HL-60/S4 treated with retinoic acid at 250 ng/mL for 4 days and 3 days (cell line): Measurements from ENCODE around the gene HPCAL1.

ENCODE experiments used
- in situ Hi-C: fragments of 300-500 bp; cut with MboI; formaldehyde crosslinking; loops from 2 replicates; pipeline ENCODE4 v1.7.0; 2022; ENCODE audit warnings: low sequenced_read_pairs

Gene HPCAL1

GRCh38 chr2:10366601-10367270 is 64.0 kb downstream of the HPCAL1 start:
- in situ Hi-C loops, result no loop called here

GRCh38 chr2:10367472-10368439 is 65.1 kb downstream of the HPCAL1 start:
- in situ Hi-C loops, result no loop called here

GRCh38 chr2:10368491-10369231 is 66.0 kb downstream of the HPCAL1 start:
- in situ Hi-C loops, result no loop called here

GRCh38 chr2:10369269-10370255 is 66.9 kb downstream of the HPCAL1 start:
- in situ Hi-C loops, result no loop called here

GRCh38 chr2:10370390-10370789 is 67.7 kb downstream of the HPCAL1 start:
- in situ Hi-C loops, result no loop called here

- in situ Hi-C loops, result no loop called here
Measured at GRCh38 chr2:10370895-10371294, 68.2 kb downstream of the HPCAL1 start.

DNA sequence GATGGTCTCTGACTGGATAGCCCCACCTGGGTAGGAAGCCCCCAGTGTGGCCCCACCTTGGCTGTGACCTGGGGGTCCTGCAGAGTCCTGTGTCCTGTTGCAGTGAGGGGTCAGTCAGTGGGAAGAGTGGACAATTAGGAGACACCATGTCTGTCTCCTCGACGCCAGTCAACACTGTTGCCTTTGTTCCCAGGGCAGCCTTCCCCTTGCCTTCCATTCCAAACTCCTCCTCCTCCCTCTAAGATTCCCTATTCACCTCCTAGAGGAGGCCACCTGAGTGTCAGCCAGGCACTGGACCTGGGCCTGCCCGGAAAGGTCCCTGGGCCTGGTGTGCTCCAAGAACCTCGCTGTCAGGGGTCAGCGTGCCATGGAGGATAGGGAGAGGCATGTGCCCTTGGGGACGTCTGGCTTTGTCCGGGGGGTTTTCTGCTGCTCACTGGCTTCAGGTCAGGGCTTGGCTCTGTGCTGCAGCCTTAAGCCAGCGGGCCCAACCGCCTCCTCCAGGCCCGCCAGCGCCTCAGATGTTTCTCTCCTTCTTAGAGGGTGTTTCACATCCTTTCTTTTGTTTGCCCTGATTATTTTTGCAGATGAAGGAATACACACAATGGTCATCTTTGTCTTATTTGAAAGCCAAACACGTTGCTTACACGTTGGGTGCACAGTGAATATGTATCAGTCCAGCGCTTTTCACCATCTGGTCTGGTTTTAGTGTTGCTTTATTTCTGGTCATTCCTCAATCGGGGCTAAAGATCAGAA is 68.9 kb downstream of the HPCAL1 start:
- in situ Hi-C loops, result no loop called here

DNA sequence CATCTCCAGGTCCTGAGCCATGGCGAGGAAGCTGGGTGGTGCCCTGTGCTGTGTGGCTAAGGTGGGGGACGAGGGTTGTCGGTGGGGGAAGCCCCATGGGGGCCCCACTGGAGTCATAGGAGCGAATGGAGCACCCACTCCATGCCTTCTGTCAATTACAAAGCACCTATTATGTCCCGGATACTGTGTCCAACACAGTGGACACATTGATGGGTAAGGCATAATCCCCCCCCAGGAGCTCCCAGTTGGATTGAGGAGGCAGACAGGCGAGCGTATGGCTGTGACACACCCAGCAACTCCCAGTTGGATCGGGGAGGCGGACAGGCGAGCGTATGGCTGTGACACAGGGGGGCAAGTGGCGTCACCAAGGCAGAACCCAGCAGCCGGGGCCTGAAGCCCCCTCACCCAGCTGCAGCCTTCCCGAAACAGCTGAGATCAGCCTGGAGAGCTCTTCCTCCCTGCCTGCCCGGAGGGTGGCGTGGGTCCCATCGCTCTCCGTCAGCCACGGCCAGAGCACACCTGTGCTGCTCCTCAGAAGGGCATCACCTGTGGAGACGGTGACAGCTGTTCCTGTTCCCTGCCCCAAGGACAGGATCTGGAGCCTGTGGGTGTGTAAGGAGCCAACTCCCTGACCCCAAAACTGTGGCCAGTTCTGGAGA is 69.6 kb downstream of the HPCAL1 start:
- in situ Hi-C loops, result no loop called here

DNA sequence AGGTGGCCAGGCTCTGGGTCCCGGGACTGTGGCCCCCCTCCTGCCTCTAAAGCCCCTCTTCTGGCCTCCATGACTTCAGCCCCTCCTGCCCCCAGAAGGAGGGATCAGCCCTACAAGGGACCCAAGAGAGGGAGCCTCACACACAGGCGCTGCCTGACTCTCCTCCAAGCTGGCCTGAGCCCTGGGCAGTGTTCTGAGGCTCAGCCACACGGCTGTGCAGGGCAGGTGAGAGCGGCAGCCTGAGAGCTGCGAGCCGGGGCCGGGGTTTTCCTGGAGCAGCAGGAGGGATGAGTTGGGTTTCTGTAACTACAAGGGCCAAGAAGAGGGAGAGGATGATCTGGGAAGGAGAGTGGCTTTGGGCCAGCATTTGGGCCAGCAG is 70.1 kb downstream of the HPCAL1 start:
- in situ Hi-C loops, result no loop called here

GRCh38 chr2:10373931-10374330 is 71.2 kb downstream of the HPCAL1 start:
- in situ Hi-C loops, result no loop called here

GRCh38 chr2:10374362-10374943 is 71.7 kb downstream of the HPCAL1 start:
- in situ Hi-C loops, result no loop called here

DNA sequence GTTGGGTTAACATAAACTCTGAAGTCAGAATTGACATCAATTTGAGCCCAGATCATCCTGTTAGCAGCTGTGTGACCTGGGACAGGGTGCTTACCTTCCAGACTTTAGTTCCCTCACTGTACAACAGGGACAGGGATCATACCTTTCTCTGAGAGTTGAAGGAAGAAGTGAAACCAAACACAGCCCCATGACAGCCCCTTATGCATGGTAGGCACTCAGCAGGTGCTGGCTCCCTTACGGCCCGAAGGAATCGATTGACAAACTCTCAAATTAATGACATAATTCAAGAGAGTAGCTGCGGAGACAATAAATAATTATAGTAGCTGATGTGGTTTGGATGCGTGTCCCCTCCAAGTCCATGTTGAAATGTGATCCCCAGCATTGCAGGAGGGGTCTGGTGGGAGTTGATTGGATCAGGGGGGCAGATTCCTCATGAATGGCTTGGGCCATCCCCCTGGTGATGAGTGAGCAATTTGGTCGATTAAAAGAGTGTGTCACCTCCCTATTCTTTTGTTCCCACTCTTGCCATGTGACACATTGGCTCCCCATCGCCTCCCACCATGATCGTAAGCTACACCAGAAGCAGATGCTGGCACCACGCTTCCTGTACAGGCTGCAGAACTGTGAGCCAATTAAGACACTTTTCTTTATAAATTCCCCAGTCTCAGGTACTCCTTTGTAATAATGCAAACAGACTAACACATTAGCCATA is 73.0 kb downstream of the HPCAL1 start:
- in situ Hi-C loops, result no loop called here

GRCh38 chr2:10377052-10377746 is 74.5 kb downstream of the HPCAL1 start:
- in situ Hi-C loops, result no loop called here

DNA sequence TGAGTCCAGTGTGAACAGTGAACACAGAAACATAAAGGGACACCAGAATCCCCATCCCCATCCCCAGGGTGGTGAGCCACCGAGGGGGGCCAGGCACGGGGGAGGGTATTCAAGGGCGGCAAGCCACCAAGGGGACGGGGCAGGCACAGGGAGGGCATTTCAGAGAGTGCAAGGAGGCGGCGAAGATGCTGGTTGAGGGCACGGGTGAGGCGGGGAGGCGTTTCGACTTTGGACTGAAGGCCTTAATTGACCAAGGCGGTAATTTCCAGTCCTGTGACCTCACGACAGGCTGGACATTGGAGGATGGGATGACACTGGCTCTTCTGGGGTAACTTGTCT is 75.0 kb downstream of the HPCAL1 start:
- in situ Hi-C loops, result no loop called here

- in situ Hi-C loops, result no loop called here
Measured at GRCh38 chr2:10378189-10378588, 75.5 kb downstream of the HPCAL1 start.

DNA sequence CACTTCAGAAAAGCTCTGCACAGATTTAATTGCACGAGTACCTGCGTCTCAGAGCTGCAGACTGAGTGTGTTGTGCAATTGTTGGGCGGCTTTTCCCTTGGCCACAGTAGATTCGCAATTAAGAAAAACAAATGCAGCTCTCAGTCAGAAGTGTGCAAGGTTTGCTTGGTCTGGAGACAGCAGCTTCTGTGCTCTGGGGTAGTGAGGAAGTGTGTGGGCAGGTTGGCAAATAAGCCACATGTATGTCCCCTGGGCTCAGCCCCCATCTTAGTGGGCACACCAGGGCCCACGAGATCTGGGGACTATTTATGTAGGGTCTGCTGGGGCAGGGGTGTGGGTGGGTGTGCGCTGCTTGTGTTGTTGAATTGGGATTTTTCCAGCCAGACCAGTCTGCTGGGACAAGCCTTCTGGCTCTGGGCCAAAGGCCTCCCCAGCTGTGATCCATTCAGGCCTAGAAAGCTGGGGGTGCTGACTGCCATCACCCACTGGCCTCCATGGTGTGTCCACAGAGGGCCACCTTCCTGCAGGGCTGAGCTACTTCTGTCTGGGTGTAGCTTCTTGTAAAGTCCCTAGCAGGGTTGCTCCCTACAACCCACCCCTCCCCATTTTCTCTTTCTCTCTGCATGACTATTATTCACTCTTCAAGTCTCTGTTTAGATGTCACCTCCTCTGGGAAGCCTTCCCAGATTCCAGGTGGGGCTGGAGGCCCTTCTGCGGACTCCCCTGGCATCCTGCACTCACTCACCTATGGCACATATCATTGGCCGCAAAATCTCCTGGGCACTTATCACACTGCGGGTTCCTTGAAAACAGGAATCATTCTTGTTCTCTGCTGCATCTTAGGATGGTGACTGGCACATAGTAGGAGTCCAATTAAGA is 77.6 kb downstream of the HPCAL1 start:
- in situ Hi-C loops, result no loop called here

DNA sequence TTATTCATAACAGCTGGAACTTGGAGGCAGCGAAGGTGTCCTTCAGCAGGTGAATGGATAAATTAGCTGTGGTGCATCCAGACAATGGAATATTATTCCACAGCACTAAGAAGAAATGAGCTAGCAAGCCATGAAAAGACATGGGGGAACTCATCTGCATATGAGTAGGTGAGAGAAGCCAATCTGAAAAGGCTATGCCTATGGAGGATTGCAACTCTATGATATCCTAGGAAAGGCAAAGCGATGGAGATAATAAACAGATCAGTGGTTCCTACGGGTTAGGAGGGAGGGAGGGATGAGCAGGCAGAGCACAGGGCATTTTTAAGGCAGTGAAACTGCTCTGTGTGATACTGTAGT is 79.3 kb downstream of the HPCAL1 start:
- in situ Hi-C loops, result no loop called here
